C4-2B (cell line): ENCODE data around the gene NDUFB2.

Experiments used
- CTCF ChIP-seq: fragments of 450-650 bp; conservative IDR thresholded peaks from 2 replicates; pipeline ENCODE4 v1.5.1; 2017; ENCODE audit warnings: mild to moderate bottlenecking
- ZFX ChIP-seq: fragments of 450-650 bp; IDR thresholded peaks from 2 replicates; pipeline ENCODE4 v1.6.1; 2017

GRCh38 chr7:140684066-140684950, 12.2 kb upstream of the NDUFB2 start:
- TF ChIP-seq CTCF (no peak), ZFX (no peak)
